CD4-positive, alpha-beta T cell treated with Interleukin-15 for 1 hour (primary cell): ENCODE results near the gene SEZ6.

ENCODE experiments used
- DNase-seq: peaks from one replicate; pipeline ENCODE4 v3.0.0-alpha.2; 2020

The SEZ6 gene

DNA sequence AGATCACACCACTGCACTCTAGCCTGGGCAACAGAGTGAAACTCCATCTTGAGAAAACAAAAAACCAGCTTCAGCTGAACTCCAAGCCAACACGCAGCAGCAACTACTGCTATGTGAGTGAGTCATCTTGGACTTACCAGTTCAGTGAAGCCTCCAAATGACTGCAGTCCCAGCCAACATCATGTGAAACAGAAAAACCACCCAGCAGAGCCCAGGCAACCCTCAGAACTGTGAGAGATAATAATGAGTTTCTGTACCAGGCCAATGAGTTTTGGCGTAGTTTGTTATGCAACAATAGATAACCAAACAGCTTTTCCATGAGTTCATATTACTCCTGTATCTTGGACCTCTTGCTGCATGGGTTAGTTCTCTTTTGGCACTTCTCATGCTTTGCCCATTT, 77.8 kb downstream of the SEZ6 start:
- DNase-seq = peak; percentile 44

DNA sequence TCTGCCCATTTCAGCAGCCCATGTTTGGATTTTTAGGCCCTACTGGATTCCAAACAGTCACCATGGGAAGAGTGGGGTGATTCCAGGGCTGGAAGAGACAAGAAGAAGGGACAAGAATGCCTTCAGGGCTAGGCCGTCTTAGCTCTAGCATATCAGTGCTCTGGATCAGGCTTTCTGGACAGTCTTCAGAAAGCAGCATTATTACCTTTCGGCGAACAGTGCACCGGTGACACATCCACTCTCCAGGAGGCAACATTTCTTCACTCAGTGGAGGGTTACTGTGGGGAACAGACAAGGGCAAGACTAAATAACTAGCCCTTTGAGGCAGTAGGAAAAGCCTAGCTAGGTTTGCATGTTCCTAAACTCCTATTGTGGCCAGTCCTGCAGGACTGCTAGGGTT, 79.0 kb downstream of the SEZ6 start:
- DNase-seq = no peak

DNA sequence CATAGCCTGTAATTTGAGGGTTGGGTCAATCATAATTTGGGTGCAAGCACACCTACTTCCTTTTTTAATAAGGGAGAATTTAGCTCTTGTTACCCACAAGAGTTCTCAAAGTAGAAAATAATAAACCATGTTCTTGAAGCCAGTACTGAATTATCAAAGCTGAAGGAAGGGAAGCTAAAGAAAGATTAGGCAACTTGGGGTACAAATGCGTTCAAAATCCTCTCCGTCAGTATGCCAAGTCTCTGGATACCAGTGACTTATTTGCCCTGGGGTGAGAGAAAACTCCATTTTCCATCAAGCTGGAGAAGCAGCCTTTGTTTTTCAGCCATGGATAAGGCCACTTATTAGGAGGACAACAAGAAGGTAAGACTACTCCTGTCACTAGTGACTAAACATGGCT, 79.5 kb downstream of the SEZ6 start:
- DNase-seq = no peak

DNA sequence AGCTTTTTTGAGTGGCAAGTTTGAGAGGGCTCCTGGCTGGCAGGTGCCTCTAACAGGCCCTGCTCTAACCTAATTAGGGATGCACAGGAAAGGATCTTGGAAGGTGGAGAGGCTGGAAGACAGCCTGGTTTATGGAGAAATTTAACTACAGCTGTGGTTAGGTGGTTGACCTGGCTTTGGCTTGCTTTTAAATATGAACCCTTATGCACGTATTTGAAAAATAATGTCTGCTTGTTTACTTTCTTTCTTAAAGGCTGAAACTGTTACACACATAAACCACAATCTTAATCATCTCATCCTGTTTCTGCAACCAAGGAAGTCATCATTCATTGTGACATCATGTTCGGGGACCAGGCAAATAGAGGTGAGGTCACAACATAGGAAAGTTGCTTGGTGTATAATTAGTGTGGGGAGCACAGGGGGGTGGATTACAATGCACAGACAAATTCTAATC, 79.9 kb downstream of the SEZ6 start:
- DNase-seq = peak; percentile 80

- no peak for DNase-seq
Measured at GRCh38 chr17:28920201-28920600, 85.6 kb downstream of the SEZ6 start.

GRCh38 chr17:28918295-28918694, 87.5 kb downstream of the SEZ6 start:
- DNase-seq = no peak

- DNase-seq = no peak
Measured at GRCh38 chr17:28917465-28917864, 88.4 kb downstream of the SEZ6 start.

GRCh38 chr17:28917029-28917428, 88.8 kb downstream of the SEZ6 start:
- DNase-seq = no peak

GRCh38 chr17:28916302-28916934, 89.4 kb downstream of the SEZ6 start:
- DNase-seq = peak; percentile 52

- no peak for DNase-seq
Measured at GRCh38 chr17:28912938-28913333, 92.9 kb downstream of the SEZ6 start.

DNA sequence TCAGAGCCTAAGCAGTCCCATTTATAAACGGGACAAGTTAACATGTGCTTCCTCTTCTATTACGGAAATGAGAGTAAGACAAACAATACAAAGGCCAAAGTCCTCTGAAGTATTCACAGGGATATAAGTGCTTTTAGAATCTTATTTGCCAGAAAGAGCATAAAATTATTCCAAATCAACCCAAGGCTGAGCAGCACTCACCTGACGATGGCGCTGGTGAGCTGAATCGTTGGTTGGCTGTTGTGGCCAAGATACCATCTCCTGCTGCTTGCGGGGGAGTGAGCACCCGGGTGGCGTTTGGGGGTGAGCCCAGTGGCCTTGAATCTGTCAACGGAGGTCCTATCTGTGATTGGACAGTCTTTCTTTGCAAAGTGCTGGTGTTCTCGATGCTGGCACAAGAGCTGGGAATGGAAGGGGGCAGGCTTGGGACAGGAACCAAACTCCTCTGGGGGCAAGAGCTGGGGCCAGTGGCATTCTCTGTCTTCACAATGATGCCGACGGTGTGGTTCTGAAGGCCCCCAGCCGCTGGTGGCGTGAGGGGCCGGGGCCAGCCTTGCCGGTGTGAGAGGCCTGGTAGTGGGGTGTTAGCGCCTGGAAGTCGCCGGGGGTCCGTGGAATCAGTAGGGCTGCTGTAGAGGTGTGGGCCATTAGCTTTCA, 93.4 kb downstream of the SEZ6 start:
- no peak for DNase-seq

DNA sequence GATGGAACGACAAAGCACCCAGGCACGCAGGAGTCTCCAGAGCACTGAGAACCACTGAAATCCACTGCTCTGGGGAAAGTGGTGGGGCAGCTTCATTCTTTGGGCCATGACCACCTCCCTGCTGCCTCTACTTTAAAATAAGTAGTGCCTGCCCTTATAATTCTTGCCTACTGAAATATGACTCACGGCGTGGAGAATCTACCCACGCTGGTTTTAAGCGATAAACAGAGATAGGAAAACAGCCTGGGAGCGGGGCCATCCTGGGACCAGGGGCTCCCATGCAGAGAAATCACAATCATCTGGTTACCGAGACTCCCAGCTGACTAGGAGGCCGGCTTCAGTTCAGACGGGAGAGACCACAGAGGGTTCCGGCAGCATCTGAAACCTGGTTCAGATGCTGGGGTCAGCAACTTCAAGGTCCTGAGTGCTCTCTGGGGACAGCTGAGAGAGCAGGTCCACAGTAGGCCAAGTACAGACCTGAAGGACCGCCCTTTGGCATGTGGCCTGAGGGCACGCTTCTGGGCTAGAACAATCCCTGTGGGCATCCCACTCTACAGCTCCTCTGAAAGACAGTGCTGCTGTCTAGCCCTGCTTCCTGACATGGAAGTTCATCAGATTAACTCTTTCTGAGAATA, 94.3 kb downstream of the SEZ6 start:
- DNase-seq = no peak

- DNase-seq = no peak
Measured at GRCh38 chr17:28910534-28910933, 95.3 kb downstream of the SEZ6 start.

GRCh38 chr17:28908640-28909167, 97.1 kb downstream of the SEZ6 start:
- DNase-seq = no peak

GRCh38 chr17:28907709-28908475, 97.9 kb downstream of the SEZ6 start:
- DNase-seq = no peak

GRCh38 chr17:28906706-28907438, 99.0 kb downstream of the SEZ6 start:
- DNase-seq = no peak

DNA sequence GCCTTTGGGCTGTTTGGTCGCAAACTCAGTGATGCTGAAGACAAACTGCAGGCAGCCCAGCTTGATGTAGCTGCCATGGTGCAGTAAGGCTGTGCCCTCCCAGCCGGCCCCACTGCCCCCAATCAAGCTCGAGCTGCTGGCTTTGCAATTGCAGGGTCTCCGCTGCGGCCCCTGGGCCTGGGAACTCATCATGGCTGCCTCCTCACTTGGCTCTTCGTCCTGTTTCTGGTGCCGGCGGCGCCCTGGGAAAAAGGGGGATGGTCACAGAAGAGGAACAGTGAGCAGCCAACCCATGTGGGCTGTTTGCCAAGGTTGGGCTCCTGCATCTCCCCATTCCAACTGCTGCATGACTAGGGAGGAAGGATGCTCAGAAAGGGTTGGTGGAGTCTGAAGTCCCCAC, 99.6 kb downstream of the SEZ6 start:
- DNase-seq = no peak
